OCI-LY1 (cell line): ENCODE measurements around the gene PDLIM3.

Experiments used
- CTCF ChIP-seq: fragments of 200-600 bp; sonication (generic), shearing (Covaris generic); IDR thresholded peaks from 2 replicates; pipeline ENCODE4 v1.5.1; 2017; ENCODE audit warnings: mild to moderate bottlenecking, antibody characterized with exemption, low read length, moderate library complexity, mixed read lengths
- EZH2 ChIP-seq: fragments of 200-600 bp; sonication (generic), shearing (Covaris generic); IDR thresholded peaks from 2 replicates; pipeline ENCODE4 v1.8.0; 2017; ENCODE audit warnings: borderline replicate concordance, mixed run types, mild to moderate bottlenecking, antibody characterized with exemption, low read length, moderate library complexity, mixed read lengths

- TF ChIP-seq CTCF (no peak), EZH2 (no peak)
Measured at GRCh38 chr4:185576962-185577950, 41.9 kb upstream of the PDLIM3 start.
